ENCODE results near the gene SULT1C2. TPM values are rescaled to one million over a fixed set of nuclear protein-coding genes. Genes with fewer than 3 reads are reported as not detected.
A peak's percentile ranks its signal among the peaks of the same experiment; 100 is the strongest.

The SULT1C2 gene
- total RNA-seq, 2 donors from 2014 or later, result 5.3 to 6.1 TPM

DNA sequence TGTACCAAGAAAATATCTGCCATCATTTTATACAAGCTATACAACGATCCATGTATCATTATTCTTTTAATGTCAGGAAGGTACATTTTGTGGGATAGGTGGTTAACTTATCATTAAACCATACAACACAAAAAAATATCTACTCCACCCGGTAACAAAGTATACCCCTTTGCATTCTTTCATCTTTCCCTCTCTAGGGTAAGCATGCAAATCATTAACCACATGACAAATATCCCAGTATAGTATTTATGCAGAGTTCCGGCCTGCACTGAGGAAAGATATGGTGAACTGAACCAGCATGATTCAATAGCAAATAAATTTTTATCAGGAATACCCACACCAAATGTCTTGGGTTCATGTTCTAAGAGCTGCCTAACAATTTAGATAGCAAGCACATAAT, 22.5 kb upstream of the SULT1C2 start:
- Histone ChIP-seq H3K9ac (ENCODE audit: low read depth in 2 of 2, low read length in 2 of 2) (no peak overlapping the region), H3K36me3 (no peaks in the 10 kb centered on the region), H3K4me3 (no peak overlapping the region), H3K4me1 (peaks cover 8% of the 10 kb centered on the region), H3K9me3 (no peaks in the 10 kb centered on the region), H3K27ac (peak overlapping the region; percentile 71), H3K27me3 (no peaks in the 10 kb centered on the region)
- TF ChIP-seq, protein P1, sequence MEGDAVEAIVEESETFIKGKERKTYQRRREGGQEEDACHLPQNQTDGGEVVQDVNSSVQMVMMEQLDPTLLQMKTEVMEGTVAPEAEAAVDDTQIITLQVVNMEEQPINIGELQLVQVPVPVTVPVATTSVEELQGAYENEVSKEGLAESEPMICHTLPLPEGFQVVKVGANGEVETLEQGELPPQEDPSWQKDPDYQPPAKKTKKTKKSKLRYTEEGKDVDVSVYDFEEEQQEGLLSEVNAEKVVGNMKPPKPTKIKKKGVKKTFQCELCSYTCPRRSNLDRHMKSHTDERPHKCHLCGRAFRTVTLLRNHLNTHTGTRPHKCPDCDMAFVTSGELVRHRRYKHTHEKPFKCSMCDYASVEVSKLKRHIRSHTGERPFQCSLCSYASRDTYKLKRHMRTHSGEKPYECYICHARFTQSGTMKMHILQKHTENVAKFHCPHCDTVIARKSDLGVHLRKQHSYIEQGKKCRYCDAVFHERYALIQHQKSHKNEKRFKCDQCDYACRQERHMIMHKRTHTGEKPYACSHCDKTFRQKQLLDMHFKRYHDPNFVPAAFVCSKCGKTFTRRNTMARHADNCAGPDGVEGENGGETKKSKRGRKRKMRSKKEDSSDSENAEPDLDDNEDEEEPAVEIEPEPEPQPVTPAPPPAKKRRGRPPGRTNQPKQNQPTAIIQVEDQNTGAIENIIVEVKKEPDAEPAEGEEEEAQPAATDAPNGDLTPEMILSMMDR (IDR thresholded peaks at IDR 0.05), result no peak
- no peak for DNase-seq
- intact Hi-C loops (cut with DNase I), result no loop called here

GRCh38 chr2:108267101-108267500, 21.6 kb upstream of the SULT1C2 start:
- Histone ChIP-seq H3K27me3 (no peaks in the 10 kb centered on the region), H3K9me3 (no peaks in the 10 kb centered on the region), H3K4me1 (peaks cover 8% of the 10 kb centered on the region), H3K36me3 (no peaks in the 10 kb centered on the region), H3K4me3 (no peak overlapping the region), H3K27ac (peak overlapping the region; percentile 71), H3K9ac (ENCODE audit: low read depth in 2 of 2, low read length in 2 of 2) (no peak overlapping the region)
- intact Hi-C loops (cut with DNase I), result no loop called here
- peak; percentile 43 for DNase-seq
- TF ChIP-seq, protein P1 (IDR thresholded peaks at IDR 0.05), result no peak

DNA sequence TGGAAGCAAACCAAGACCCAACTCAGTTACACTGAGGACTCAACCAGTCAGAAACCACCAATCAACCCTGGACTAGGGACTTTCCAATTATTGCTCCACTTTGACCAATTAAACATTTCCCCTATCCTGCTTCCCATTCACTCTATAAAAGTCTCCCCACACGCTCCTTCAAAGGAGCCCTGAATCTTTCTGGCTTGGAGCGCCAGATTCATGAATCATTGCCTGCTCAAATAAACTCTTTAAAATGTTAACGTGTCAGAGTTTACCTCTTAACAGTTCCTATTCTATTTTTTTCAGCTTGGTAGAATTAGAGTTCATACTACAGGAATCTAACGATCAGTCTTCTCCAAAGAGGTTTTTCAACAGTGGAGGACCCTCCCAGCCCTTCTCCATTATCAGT, 20.7 kb upstream of the SULT1C2 start:
- DNase-seq, result no peak
- Histone ChIP-seq H3K36me3 (no peaks in the 10 kb centered on the region), H3K9ac (ENCODE audit: low read depth in 2 of 2, low read length in 2 of 2) (no peak overlapping the region), H3K9me3 (no peaks in the 10 kb centered on the region), H3K4me1 (peaks cover 8% of the 10 kb centered on the region), H3K27me3 (no peaks in the 10 kb centered on the region), H3K4me3 (no peak overlapping the region), H3K27ac (peak overlapping the region; percentile 71)
- intact Hi-C loops (cut with DNase I), result no loop called here
- TF ChIP-seq, protein P1 (IDR thresholded peaks at IDR 0.05), result no peak

DNA sequence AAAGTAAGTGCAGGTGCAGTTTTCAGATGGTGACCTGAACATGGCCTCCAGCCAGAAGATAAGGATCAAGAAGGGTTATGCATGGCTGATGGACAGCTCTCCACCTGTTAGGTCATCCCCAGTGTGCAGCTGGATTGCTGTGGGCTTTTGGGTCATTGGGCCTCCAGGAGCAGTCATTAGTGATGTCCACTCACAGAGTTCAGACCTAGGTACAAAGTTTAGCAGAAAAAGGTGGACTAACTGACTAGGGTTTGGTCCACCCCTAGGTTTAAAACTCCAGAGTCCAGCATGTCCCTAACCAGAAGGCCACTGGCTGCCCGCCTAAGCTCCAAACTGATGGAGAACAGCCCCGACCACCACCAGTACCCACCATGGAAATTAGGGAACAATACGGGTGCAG, 18.3 kb upstream of the SULT1C2 start:
- Histone ChIP-seq H3K4me1 (peaks cover 8% of the 10 kb centered on the region), H3K4me3 (no peak overlapping the region), H3K27ac (peak overlapping the region; percentile 47), H3K36me3 (no peaks in the 10 kb centered on the region), H3K9ac (ENCODE audit: low read depth in 2 of 2, low read length in 2 of 2) (no peak overlapping the region), H3K27me3 (no peaks in the 10 kb centered on the region), H3K9me3 (no peaks in the 10 kb centered on the region)
- DNase-seq, result no peak
- TF ChIP-seq, protein P1 (IDR thresholded peaks at IDR 0.05), result no peak
- intact Hi-C loops (cut with DNase I), result no loop called here

DNA sequence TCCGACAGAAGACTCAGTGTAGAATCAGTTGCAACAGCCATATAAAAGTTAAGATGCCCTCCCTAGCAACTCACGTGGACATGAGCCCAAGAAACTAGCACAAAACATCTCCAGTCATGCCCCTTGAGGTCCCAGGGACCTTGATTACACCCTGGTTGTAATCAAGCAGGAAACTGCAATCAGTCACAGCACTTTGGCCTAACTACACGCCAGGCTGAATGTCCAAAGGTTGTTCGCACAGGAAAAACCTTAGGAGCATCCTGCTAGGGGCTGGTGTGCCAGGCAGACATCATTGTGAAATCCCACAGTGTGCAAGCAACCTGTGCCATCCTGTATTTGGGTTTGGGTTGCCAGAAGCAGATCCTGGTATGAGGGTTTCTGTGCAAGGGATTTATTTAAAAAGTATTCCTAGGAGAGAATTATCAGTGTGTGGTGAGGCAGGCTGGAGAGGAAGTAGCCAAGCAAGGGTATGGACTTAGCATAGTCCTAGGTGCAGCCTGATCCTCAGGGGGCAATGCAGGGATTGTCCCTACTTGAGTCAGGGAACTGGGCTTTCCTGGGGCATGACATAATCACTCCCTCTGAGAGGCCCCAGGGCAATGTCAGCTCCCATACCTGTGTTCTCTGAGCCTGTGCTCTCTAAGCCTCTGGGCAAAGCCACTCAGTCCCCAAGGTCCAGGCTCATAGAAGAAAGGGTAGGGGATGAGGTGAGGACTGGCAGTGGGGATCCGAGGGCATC, 17.8 kb upstream of the SULT1C2 start:
- TF ChIP-seq, protein P1 (IDR thresholded peaks at IDR 0.05), result no peak
- DNase-seq, result peak; percentile 65
- Histone ChIP-seq H3K9ac (ENCODE audit: low read depth in 2 of 2, low read length in 2 of 2) (no peak overlapping the region), H3K9me3 (no peaks in the 10 kb centered on the region), H3K36me3 (no peaks in the 10 kb centered on the region), H3K4me3 (no peak overlapping the region), H3K4me1 (peaks cover 8% of the 10 kb centered on the region), H3K27ac (peak overlapping the region; percentile 47), H3K27me3 (no peaks in the 10 kb centered on the region)
- intact Hi-C loops (cut with DNase I), result no loop called here

All from colonic mucosa (tissue), 4 donors.